Stimulated activated CD8-positive, alpha-beta memory T cell treated with anti-CD3 and anti-CD28 coated beads, Interleukin-7, amount 100 ng/mL, for 1 hour (primary cell): ENCODE measurements around the gene ADIPOQ.
"Not testable (repeated sequence)": the region's sequence is repeated elsewhere in the genome, so short reads cannot be mapped to it uniquely, and the experiment has no call there.

Source experiments
- DNase-seq, 2 donors: peaks; one replicate each; pipeline ENCODE4 v3.0.0-alpha.2; 2020; ENCODE audit warnings: low read depth in 2 of 2

Gene ADIPOQ

GRCh38 chr3:186902154-186902553, 59.6 kb downstream of the ADIPOQ start:
- DNase-seq, result no peak

- DNase-seq, result no peak
These were observed 60.2 kb downstream of the ADIPOQ start for GRCh38 chr3:186902713-186903112.

- not testable (repeated sequence) for DNase-seq
These were observed 61.2 kb downstream of the ADIPOQ start for GRCh38 chr3:186903676-186904075.

GRCh38 chr3:186907075-186907474, 64.6 kb downstream of the ADIPOQ start:
- DNase-seq, result not testable (repeated sequence)
